ENCODE results near the gene ZNF469. TPM values are rescaled to one million over a fixed set of nuclear protein-coding genes. Genes with fewer than 3 reads are reported as not detected.

The ZNF469 gene
- total and polyA plus RNA-seq, 9 of the 15 experiments (the other 6 are each of a cell fraction or from before 2014, with no cell fraction given), result 0.01 to 0.04 TPM; not detected in 7

DNA sequence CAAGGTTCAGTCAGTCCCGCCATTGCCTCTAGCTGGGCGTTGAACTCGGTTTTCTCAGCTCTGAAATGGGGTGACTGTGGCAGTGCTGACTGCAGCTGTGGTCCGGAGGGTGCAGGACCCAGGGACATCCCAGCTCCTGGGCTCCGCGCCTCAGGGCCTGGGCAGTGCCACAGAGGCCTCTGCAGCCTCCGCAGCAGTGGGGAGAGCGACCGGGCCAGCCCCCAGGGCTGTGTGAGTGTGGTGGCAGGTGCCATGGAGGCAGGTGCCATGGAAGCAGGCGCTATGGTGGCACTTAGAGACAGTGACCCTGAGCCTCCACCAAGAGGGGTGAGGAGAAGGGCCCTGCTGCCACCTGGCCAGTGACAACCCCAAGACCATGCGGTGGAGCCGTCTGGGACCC, 30.9 kb downstream of the ZNF469 start:
- WGBS (ENCODE audit: insufficient coverage, low coverage, missing lambda C conversion rate), result 30% methylated on average over 12 of the region's 12 CpGs
- Histone ChIP-seq H2AFZ (ENCODE audit: low read depth, low read length) (no peak overlapping the region), H3K9ac (ENCODE audit: insufficient read depth in 1 of 2, low read depth in 2 of 2, low read length in 2 of 2) (no peak overlapping the region), H3K36me3 (ENCODE audit: control insufficient read depth, insufficient read depth, low read length) (no peaks in the 10 kb centered on the region), H3K4me1 (replicated peaks in 1 of 2; ENCODE audit: control insufficient read depth in 2 of 2, insufficient read depth in 2 of 2, low read length in 2 of 2) (peaks cover 3 to 65% of the 10 kb centered on the region in 2 experiments; a peak in 3 of 5 replicates), H4K20me1 (replicated peaks; ENCODE audit: control insufficient read depth, insufficient read depth, low read length) (peaks cover 9% of the 10 kb centered on the region), H3K27ac (ENCODE audit: extremely low read depth, low read depth, low read length) (no peak overlapping the region), H3K4me3 (no peak overlapping the region), H3K9me3 (replicated peaks; ENCODE audit: control insufficient read depth, insufficient read depth, low read depth, low read length) (no peaks in the 10 kb centered on the region), H3K79me2 (ENCODE audit: control insufficient read depth, insufficient read depth, low read length) (no peaks in the 10 kb centered on the region), H3K27me3 (ENCODE audit: control insufficient read depth in 2 of 2, insufficient read depth in 2 of 2, low read length in 2 of 2) (peaks cover 0 to 38% of the 10 kb centered on the region in 2 experiments; a peak in 2 of 5 replicates), H3K9me1 (ENCODE audit: control insufficient read depth, insufficient read depth, low read length) (no peaks in the 10 kb centered on the region), H3K4me2 (ENCODE audit: insufficient read depth, low read length) (no peak overlapping the region)
- CTCF ChIA-PET (ENCODE audit: low intra/inter-chr PET ratio), result no interaction called here
- no peak for TF ChIP-seq THRA (IDR thresholded peaks at IDR 0.05)
- POLR2A ChIA-PET, result interaction anchor here (0.5 to 1.0 kb wide), 2 partner anchors 44 to 634 kb away, joined by 3 read pairs; no protein-coding TSS in a partner anchor
- BruUV-seq (replicated peaks), result no TSS peak
- intact Hi-C loops (cut with micrococcal nuclease), result no loop called here
- no peak for DNase-seq (ENCODE audit: extremely low read depth in 1 of 4, low spot score in 3 of 4)
- no peak for ATAC-seq
- in situ Hi-C loops (cut with MboI), result no loop called here
- FAIRE-seq, result no peak

DNA sequence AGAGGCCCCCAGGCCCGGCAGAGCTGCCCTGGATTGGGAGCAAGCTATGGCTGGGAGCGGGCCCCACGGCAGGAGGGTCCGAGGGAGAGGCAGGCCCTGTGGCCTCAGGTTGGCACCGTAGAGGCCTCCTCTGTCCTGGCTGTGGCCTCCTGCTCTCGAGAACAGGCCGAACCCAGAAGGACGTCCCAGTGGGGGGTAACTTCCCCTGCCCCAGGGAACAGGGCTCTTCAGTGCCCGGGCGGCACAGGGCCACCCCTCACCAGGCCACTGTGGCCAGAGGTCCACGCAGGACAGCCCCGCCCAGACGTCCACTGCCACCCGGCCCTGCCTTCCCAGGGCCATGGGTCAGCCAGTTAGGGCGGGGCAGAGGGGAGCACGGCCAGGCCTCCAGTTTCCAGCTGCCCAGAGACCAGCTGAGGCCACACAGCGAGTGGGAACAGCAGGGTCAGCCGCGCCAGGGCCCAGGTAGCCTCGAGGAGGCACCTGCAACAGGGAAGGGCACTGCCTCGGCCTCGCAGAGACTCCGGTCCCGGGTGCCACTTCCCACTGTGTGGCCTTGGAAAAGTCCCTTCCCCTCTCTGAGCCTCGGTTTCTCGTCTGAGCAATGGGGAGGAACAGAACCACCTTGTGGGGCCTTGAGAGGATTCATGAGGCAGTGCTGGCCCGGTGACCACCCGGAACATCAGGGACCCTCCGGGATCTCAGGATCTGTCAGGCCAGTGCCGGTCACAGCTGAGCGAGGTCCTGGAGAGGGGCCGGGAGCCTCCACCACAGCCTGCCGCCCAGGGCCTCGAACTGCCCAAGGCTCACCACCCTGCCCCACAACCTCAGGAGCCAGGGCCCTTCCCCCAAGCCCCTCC, 32.0 kb downstream of the ZNF469 start:
- Histone ChIP-seq H3K36me3 (ENCODE audit: control insufficient read depth, insufficient read depth, low read length) (no peaks in the 10 kb centered on the region), H3K79me2 (ENCODE audit: control insufficient read depth, insufficient read depth, low read length) (no peaks in the 10 kb centered on the region), H3K9me1 (ENCODE audit: control insufficient read depth, insufficient read depth, low read length) (no peaks in the 10 kb centered on the region), H3K4me1 (replicated peaks in 1 of 2; ENCODE audit: control insufficient read depth in 2 of 2, insufficient read depth in 2 of 2, low read length in 2 of 2) (peaks cover 3 to 64% of the 10 kb centered on the region in 2 experiments; a peak in 3 of 5 replicates), H3K27me3 (ENCODE audit: control insufficient read depth in 2 of 2, insufficient read depth in 2 of 2, low read length in 2 of 2) (peaks cover 0 to 49% of the 10 kb centered on the region in 2 experiments; a peak in 2 of 5 replicates), H3K9me3 (replicated peaks; ENCODE audit: control insufficient read depth, insufficient read depth, low read depth, low read length) (no peaks in the 10 kb centered on the region), H2AFZ (ENCODE audit: low read depth, low read length) (no peak overlapping the region), H3K4me3 (no peak overlapping the region), H3K9ac (ENCODE audit: insufficient read depth in 1 of 2, low read depth in 2 of 2, low read length in 2 of 2) (no peak overlapping the region), H3K4me2 (ENCODE audit: insufficient read depth, low read length) (no peak overlapping the region), H3K27ac (ENCODE audit: extremely low read depth, low read depth, low read length) (no peak overlapping the region), H4K20me1 (replicated peaks; ENCODE audit: control insufficient read depth, insufficient read depth, low read length) (peaks cover 18% of the 10 kb centered on the region)
- no peak for DNase-seq (ENCODE audit: extremely low read depth in 1 of 4, low spot score in 3 of 4)
- WGBS (ENCODE audit: insufficient coverage, low coverage, missing lambda C conversion rate), result 28% methylated on average over 31 of the region's 34 CpGs
- in situ Hi-C loops (cut with MboI), result no loop called here
- CTCF ChIA-PET (ENCODE audit: low intra/inter-chr PET ratio), result no interaction called here
- POLR2A ChIA-PET, result interaction anchor here (0.6 to 1.1 kb wide), 2 partner anchors 16 to 189 kb away, joined by 3 to 7 read pairs; no protein-coding TSS in a partner anchor
- FAIRE-seq, result no peak
- intact Hi-C loops (cut with micrococcal nuclease), result no loop called here
- no peak for ATAC-seq
- no TSS peak for BruUV-seq (replicated peaks)
- TF ChIP-seq GABPA (tag; conservative IDR thresholded peaks at IDR 0.05; ENCODE audit: low read depth) (no peak), SMARCE1 (IDR thresholded peaks at IDR 0.05) (no peak), EHMT2 (IDR thresholded peaks at IDR 0.05) (no peak), ARHGAP35 (IDR thresholded peaks at IDR 0.05; ENCODE audit: partially characterized antibody) (no peak), PPARD (CRISPR knock-in tag; IDR thresholded peaks at IDR 0.05) (no peak), KLF1 (tag; IDR thresholded peaks at IDR 0.05) (no peak), MEF2D (tag; conservative IDR thresholded peaks at IDR 0.05; ENCODE audit: low read depth) (no peak), PHF21A (IDR thresholded peaks at IDR 0.05; ENCODE audit: borderline replicate concordance, low read depth) (no peak), HIVEP1 (CRISPR knock-in tag; IDR thresholded peaks at IDR 0.05) (no peak), NFIC (IDR thresholded peaks at IDR 0.05) (no peak), HMGN3 (IDR thresholded peaks at IDR 0.05; ENCODE audit: borderline replicate concordance, extremely low read depth, insufficient read length, low read depth, low read length) (no peak), ZNF766 (CRISPR knock-in tag; conservative IDR thresholded peaks at IDR 0.05) (no peak)

Data from K562 (cell line).